HG02623 (cell line): ENCODE data around the gene APBB2.
"Not testable (repeated sequence)": the region's sequence is repeated elsewhere in the genome, so short reads cannot be mapped to it uniquely, and the experiment has no call there.

Experiments
- ATAC-seq: cut with Tn5 transposase; IDR thresholded peaks from one replicate; pipeline ENCODE4 v1.9.1; 2021; ENCODE audit warnings: moderate library complexity; ENCODE audit not compliant: unreplicated experiment

The APBB2 gene

GRCh38 chr4:40840255-40840984, 373.9 kb downstream of the APBB2 start:
- ATAC-seq = peak; percentile 4

DNA sequence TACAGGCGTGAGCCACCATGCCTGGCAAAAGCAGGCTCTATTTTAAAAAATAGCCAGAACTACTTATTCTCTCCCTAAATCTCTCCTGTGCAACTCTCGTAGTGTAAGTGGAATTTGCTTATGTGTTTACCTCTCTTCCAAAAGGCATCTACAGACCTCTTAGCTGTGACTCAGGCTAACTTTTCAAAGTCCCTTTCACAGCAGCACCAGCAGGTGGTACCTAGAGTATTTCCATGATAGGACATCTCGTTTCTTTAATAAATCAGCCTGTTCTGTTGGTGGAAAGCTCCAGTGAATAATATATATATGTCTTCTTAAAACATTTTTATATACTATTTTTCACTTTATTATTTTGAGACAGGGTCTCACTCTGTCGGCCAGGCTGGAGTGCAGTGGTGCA, 375.6 kb downstream of the APBB2 start:
- no peak for ATAC-seq

- no peak for ATAC-seq
Measured at GRCh38 chr4:40837094-40837870, 377.1 kb downstream of the APBB2 start.

DNA sequence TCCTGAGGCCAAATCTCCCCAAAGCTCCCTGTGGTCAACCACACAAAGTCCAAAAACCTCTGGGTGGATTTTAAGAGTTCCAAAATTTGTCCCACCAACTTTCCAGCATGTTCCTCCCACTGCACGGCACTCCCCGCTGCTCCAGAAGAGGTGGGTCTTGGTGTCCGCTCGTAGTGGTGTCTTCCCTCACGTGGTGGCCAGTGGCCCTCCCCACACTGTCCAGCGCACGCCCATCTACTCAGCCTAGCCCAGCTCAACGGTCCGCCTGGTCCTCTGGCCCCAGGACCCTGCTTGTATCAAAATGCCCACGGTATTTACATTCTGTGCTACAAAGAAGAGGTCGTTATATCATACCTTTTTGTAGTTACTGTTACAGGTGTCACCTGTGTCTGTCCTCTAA, 381.1 kb downstream of the APBB2 start:
- no peak for ATAC-seq

GRCh38 chr4:40832175-40832574, 382.2 kb downstream of the APBB2 start:
- no peak for ATAC-seq

GRCh38 chr4:40831146-40831907, 383.0 kb downstream of the APBB2 start:
- ATAC-seq = no peak

DNA sequence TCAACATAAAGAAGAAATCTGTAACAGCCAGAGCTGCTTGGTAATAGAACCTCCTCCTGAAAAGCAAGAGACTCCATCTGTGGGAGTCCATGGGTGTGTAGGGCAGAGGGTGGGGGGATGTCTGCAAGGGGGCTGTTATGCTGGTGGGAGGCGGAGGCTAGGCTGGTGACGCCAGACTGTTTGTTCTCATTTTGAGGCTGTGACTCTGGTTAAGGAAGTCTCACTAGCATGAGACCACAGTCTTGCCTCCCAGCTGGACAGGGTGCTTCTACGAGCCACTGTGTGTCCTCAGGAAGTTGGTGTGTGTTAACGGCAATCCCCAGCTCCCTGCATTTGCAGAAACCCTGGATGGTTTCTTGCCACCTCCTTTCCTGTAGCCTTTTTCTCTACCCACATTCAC, 384.8 kb downstream of the APBB2 start:
- no peak for ATAC-seq

- no peak for ATAC-seq
Measured at GRCh38 chr4:40828661-40829060, 385.7 kb downstream of the APBB2 start.

- ATAC-seq = no peak
Measured at GRCh38 chr4:40827758-40828157, 386.6 kb downstream of the APBB2 start.

GRCh38 chr4:40826821-40827220, 387.5 kb downstream of the APBB2 start:
- no peak for ATAC-seq

DNA sequence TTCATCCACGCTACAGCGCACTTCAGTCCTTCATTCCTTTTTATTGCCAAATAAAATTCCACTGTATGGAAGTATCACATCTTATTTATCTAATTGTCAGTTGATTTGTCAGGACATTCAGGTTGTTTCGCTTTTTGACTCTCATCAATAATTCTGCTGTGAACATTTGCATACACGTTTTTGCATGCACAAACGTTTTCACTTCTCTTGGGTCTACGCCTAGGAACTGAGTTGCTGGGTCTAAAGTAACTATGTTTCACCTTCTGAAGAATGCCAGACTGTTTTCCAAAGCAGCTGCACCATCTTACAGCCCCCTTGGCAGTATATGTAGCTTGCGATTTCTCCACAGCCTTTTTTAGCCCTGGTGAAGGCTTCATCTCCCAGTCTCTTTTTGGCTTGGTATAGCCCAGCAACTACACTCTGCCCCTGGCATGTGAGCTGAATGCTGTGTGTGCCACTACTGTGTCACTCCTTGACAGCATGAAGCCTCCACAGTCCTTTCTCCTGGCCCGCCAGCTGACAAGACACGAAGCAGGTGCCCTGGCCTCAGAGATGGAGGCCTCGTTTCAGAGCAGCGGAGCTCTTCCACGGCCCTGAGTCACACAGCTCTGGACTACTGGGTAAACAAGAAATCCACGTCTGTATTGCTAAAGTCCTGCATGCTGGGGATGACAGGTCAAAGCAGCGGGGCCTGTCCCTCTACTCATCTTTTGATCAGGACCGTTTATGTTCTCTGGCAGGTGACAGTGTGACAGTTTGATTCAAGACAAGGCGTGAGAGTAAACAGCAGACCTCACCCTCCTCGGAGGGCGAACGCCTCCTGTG, 389.1 kb downstream of the APBB2 start:
- ATAC-seq = no peak

DNA sequence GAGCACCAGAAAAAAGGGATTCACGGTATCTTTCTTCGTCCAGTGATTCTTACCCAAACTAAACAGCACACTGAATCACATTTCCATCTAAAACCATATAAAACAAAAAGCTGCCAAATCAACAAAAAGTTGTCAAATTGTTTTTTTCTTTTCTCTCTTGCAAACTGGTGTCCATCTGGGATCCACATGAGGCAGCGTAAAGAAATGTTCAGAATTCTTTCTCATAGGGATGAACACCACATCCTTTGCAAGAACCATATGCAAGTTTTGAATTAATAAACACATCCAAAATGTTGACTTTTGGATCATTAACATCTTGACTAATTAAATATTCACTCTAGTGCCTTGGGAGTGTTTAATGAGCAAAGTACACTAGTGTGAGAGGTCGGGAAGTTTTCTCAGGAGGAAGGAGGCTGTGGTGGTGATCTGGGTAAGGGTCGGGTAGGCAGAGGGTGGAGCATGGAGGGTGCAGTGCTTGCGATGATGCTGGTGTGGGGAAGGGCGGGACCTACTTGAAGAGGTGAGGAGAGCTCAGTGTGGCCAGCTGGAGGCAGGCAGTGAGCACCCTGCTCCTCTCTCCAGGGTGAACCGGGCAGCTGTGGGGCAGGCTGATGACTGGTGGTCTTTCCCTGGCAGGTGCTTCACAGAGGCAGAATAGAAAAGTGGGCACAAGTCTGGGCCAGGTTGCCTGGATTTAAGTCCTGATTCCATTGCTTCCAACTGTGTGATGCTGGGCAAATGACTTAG, 391.7 kb downstream of the APBB2 start:
- ATAC-seq = no peak

- no peak for ATAC-seq
Measured at GRCh38 chr4:40820101-40820500, 394.2 kb downstream of the APBB2 start.

GRCh38 chr4:40817157-40817556, 397.2 kb downstream of the APBB2 start:
- ATAC-seq = not testable (repeated sequence)

DNA sequence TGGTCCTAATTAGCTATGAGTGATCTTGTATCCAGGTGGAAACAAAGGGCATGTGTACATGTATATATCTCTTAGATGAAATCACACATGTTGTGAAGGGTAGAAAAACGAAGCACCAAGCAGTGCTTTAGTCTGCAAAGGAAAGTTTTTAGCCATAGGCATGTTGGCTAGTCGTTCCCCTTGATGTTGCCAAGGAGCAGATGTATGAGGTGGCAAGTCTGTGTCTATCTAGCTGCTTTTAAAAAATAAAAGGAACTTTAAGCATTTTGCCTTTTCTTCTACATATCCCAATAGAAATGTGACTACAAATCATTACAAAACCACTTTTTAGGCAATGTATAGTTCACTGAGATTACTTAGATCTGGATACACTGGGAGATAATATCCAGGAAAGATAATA, 401.5 kb downstream of the APBB2 start:
- ATAC-seq = no peak

DNA sequence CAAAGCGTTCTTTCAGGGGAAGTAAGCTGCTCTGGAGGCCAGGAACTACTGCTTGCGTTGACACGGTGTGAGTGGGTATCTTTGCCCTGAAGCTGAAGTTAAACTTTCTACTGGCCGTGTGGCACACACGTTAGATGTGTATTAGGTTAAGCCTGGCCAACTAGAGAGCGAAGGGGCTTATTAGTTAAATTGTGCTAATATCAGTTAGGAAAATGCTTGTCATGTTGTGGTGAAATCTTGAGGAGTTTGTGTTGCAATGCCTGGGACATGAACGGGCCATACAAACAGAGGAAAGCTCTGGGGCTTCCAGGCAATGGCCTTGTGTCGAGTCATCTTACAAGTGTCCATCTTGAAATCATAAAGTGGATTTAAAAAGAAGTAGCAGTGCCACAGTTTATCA, 402.0 kb downstream of the APBB2 start:
- ATAC-seq = no peak

- no peak for ATAC-seq
Measured at GRCh38 chr4:40811956-40812355, 402.4 kb downstream of the APBB2 start.

DNA sequence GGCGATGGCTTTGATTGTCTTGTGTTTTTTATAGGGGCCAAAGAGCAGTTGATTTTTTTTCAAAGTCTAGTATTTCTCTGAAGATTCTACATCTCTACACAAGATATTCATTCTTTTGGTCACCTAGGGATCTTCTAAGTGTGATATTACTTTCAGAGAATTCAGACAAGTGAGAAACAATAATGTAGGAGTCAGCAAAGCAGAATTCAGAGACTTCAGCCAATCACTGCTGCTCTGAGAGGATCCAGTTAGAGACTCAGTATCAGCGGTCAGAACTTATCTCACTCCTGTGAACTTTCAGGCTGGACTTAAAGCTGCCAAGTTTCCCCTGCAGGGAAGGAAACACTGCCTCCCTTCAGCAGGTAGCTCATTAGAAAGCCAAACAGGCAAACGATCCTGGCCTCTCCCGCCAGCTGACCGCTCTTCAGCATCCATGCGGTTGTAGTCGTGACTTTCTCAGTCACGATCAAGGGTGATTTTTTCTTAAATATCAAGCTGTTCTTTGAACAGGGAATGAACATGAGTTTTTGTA, 405.4 kb downstream of the APBB2 start:
- no peak for ATAC-seq

DNA sequence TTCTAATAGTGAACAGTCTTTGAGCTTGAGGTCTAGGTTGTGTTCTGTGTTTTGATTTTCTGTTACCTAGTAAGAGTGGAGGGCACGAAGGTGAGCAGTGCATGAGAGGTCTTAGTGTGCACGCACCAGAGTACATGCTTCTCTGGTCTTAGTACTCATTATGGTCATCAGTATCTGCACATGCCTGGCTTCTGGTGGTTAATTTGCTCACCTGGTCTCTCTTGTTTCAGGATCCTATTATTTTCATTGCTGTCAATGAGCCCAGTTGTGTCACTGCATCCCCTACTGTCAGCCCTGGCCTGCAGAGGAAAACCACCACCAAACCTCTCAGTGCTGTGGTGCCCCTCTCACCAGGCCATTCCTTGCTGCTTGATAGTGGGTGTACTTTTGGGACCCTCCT, 409.7 kb downstream of the APBB2 start:
- ATAC-seq = no peak

DNA sequence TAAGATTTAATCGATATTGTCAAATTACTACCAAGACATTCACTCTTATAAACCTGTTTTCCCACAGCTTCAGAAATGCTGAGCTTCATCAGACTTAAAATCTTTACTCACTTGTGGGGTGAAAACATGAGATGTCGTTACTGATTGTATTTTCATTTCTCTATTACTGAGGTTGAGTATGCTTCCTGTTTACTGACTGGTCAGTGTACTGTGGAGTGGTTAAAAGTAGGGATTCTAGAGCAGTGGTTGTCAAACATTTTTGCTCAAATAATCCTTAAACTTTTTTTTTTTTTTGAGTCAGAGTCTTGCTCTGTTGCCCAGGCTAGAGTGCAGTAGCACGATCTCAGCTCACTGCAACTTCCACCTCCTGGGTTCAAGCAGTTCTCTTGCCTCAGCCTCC, 414.3 kb downstream of the APBB2 start:
- no peak for ATAC-seq
